ENCODE results near the gene USP20. TPM values are rescaled to one million over a fixed set of nuclear protein-coding genes. Genes with fewer than 3 reads are reported as not detected.
A peak's percentile ranks its signal among the peaks of the same experiment; 100 is the strongest.

Gene USP20
- total RNA-seq, 2 experiments from 2014 or later = 80.4 to 80.9 TPM

DNA sequence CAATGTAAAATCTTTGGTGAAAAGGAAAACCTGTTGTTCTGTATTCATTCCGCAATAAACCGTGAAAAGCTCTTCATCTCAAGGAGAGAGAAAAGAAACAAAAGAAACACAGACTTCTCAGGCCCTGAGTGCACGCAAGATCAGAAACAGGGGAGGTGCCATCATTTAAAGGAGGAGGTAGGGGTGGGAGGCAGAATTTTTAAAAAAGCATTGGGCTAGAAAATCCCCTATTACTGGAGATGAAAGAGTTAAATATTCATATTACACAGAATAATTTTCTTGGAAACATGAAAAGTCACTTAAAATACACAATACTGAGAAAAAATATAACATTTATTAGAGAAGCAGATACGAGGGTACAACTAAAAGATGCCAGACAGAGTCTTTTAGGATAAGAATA lies 56.3 kb downstream of the USP20 start:
- ChIA-PET POLR2A (interaction anchor here (0.6 to 13.2 kb wide), 13 partner anchors 13 to 1731 kb away, joined by 3 to 206 read pairs (median 7); partner anchors contain the start of genes C9orf78, FNBP1, GPR107 and USP20), CTCF (interaction anchor here (1.5 kb wide), 1 partner anchor 42 kb away, joined by 3 read pairs; no protein-coding TSS in a partner anchor)
- peaks cover 77% of the 10 kb centered on the region for H3K36me3 Mint-ChIP-seq (ENCODE audit: low read depth)
- peaks cover 98% of the 10 kb centered on the region for H3K4me1 ChIP-seq (ENCODE audit: insufficient read depth, low read length)
- H3K4me3 Mint-ChIP-seq = peak overlapping the region; percentile 85
- TF ChIP-seq, protein P1, sequence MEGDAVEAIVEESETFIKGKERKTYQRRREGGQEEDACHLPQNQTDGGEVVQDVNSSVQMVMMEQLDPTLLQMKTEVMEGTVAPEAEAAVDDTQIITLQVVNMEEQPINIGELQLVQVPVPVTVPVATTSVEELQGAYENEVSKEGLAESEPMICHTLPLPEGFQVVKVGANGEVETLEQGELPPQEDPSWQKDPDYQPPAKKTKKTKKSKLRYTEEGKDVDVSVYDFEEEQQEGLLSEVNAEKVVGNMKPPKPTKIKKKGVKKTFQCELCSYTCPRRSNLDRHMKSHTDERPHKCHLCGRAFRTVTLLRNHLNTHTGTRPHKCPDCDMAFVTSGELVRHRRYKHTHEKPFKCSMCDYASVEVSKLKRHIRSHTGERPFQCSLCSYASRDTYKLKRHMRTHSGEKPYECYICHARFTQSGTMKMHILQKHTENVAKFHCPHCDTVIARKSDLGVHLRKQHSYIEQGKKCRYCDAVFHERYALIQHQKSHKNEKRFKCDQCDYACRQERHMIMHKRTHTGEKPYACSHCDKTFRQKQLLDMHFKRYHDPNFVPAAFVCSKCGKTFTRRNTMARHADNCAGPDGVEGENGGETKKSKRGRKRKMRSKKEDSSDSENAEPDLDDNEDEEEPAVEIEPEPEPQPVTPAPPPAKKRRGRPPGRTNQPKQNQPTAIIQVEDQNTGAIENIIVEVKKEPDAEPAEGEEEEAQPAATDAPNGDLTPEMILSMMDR (IDR thresholded peaks at IDR 0.05) = no peak
- peak overlapping the region; percentile 99 for H3K27ac Mint-ChIP-seq
- no peaks in the 10 kb centered on the region for H3K27me3 ChIP-seq (ENCODE audit: control insufficient read depth in 1 of 2, insufficient read depth in 2 of 2, low read length in 2 of 2)
- peak overlapping the region; percentile 46 to 99 for H3K27ac ChIP-seq (ENCODE audit: low read depth in 1 of 2, low read length in 2 of 2)
- H3K36me3 ChIP-seq (ENCODE audit: insufficient read depth, low read length) = peaks cover 25% of the 10 kb centered on the region
- no peaks in the 10 kb centered on the region for H3K9me3 Mint-ChIP-seq
- H3K27me3 Mint-ChIP-seq = no peaks in the 10 kb centered on the region
- no peak for ATAC-seq (ENCODE audit: poor library complexity)
- H3K4me1 Mint-ChIP-seq (ENCODE audit: low read depth) = peaks cover 93% of the 10 kb centered on the region
- peak overlapping the region; percentile 50 for H3K4me3 ChIP-seq (ENCODE audit: low read length)
- intact Hi-C loops (cut with DNase I, micrococcal nuclease) = loop anchor here in 1 of 2 experiments (5.0 kb wide), 1 partner anchor 801 kb away; the partner anchor contains the start of gene EXOSC2
- H3K9me3 ChIP-seq (ENCODE audit: control insufficient read depth in 1 of 2, insufficient read depth in 1 of 2, low read length in 2 of 2) = no peaks in the 10 kb centered on the region
- DNase-seq = peak in 3 of 14 experiments; percentile 34 to 66 (median 63)

DNA sequence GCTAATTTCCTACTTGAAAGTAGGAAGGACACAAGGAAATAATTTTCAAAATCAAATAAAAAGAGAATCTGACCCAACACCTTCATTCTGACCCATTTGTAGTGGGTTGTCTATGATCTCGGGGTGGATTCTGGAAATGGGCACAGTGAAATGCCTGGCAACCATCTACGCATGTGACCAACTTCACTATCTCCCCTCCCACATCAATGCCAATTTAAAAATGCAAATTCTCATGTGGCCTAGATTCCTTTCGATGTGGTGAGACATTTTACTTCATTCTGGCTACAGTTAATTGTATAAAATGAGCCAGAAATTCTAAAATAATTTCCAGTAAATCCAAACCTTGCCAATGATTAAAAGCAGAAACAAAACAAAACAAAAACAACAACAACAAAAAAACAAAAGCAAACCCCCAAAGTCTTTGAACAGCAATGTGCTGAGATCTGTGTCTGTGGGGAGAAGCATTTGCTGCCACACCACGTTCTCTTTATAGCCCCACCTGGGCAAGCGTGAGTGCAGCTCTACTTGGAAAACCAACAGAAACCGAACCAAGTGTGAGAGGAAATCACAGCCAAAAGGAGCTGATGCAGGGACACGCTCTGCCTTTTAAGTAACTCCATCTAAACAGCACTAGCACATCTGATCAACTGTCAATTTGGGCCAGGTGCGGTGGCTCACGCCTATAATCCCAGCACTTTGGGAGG lies 59.0 kb downstream of the USP20 start:
- Mint-ChIP-seq H3K36me3 (ENCODE audit: low read depth) (peaks cover 80% of the 10 kb centered on the region), H3K4me1 (ENCODE audit: low read depth) (peaks cover 90% of the 10 kb centered on the region), H3K4me3 (peak overlapping the region; percentile 72), H3K27ac (peak overlapping the region; percentile 99), H3K27me3 (no peaks in the 10 kb centered on the region), H3K9me3 (no peaks in the 10 kb centered on the region)
- TF ChIP-seq, protein P1 (IDR thresholded peaks at IDR 0.05) = no peak
- ATAC-seq (ENCODE audit: poor library complexity) = peak; percentile 33
- H3K4me3 ChIP-seq (ENCODE audit: low read length) = no peak overlapping the region
- H3K9me3 ChIP-seq (ENCODE audit: control insufficient read depth in 1 of 2, insufficient read depth in 1 of 2, low read length in 2 of 2) = no peaks in the 10 kb centered on the region
- ChIA-PET POLR2A (interaction anchor here (0.6 to 13.2 kb wide), 15 partner anchors 9 to 175 kb away, joined by 3 to 206 read pairs (median 4); partner anchors contain the start of genes C9orf78, FNBP1, TOR1A and USP20), CTCF (interaction anchor here (0.7 to 1.4 kb wide), 4 partner anchors 7 to 49 kb away, joined by 3 to 9 read pairs (median 4); no protein-coding TSS in a partner anchor)
- peak in 5 of 14 experiments; percentile 36 to 85 (median 70) for DNase-seq
- intact Hi-C loops (cut with DNase I, micrococcal nuclease) = loop anchor here (2.0 to 5.0 kb wide), 4 partner anchors 59 to 798 kb away; partner anchors contain the start of genes C9orf78 (in 1 of the 2), EXOSC2 (in 1 of the 2) and USP20 (in 1 of the 2)
- H3K27me3 ChIP-seq (ENCODE audit: control insufficient read depth in 1 of 2, insufficient read depth in 2 of 2, low read length in 2 of 2) = no peaks in the 10 kb centered on the region
- H3K4me1 ChIP-seq (ENCODE audit: insufficient read depth, low read length) = peaks cover 85% of the 10 kb centered on the region
- H3K36me3 ChIP-seq (ENCODE audit: insufficient read depth, low read length) = peaks cover 47% of the 10 kb centered on the region
- peak overlapping the region; percentile 69 to 75 for H3K27ac ChIP-seq (ENCODE audit: low read depth in 1 of 2, low read length in 2 of 2)

DNA sequence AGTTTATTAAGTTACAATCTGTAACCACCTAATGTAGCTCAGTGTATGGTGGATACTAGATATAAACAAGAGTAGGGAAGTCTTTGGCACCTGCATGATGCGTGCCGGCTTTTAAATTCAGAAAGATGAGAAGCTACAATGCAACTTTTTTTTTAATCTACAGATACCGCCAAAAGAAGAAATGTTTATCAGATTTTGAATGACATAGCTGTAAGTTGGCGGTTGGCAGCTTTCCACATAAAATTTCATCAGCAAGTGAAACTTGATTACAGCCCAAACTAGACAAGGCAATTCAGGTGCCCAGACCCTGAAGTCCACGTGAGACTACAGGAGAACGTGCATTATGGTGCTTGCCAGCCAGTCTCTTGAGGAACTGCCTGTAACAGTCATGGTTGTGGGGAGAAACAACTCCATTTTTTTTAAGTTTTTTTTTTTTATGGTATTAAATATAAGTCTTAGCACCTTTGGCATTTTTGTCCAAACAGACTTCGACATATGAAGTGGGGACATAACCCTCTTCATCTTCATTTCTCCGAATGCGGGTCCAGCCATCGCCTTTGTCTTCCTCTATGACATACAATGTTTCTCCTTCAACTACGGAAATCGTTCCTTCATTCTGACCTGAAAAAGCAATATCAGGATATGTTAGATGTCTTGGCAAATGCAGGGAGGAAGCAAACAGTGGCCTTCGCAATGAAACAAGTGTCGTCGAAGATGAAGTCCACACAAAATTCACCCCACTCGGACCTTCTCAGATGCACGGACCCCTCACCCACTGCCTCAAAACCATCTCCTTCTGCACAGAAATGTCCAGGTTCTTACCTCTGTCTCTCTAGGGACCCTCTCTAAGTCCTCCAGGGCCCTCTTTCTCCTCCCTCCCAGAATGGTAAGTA lies 60.4 kb downstream of the USP20 start:
- Mint-ChIP-seq H3K27me3 (no peaks in the 10 kb centered on the region), H3K4me3 (peak overlapping the region; percentile 52), H3K36me3 (ENCODE audit: low read depth) (peaks cover 86% of the 10 kb centered on the region), H3K9me3 (no peaks in the 10 kb centered on the region), H3K27ac (peak overlapping the region; percentile 99), H3K4me1 (ENCODE audit: low read depth) (peaks cover 77% of the 10 kb centered on the region)
- intact Hi-C loops (cut with DNase I, micrococcal nuclease) = loop anchor here (1.0 to 5.0 kb wide), 5 partner anchors 8 to 143 kb away; partner anchors contain the start of genes C9orf78 (in 1 of the 2) and USP20 (in 1 of the 2)
- H3K27me3 ChIP-seq (ENCODE audit: control insufficient read depth in 1 of 2, insufficient read depth in 2 of 2, low read length in 2 of 2) = no peaks in the 10 kb centered on the region
- DNase-seq (peak in 11 of 14 experiments; percentile 22 to 88 (median 56)), ATAC-seq (ENCODE audit: poor library complexity) (peak; percentile 62)
- peak overlapping the region; percentile 66 to 75 for H3K27ac ChIP-seq (ENCODE audit: low read depth in 1 of 2, low read length in 2 of 2)
- H3K4me1 ChIP-seq (ENCODE audit: insufficient read depth, low read length) = peaks cover 79% of the 10 kb centered on the region
- no peaks in the 10 kb centered on the region for H3K9me3 ChIP-seq (ENCODE audit: control insufficient read depth in 1 of 2, insufficient read depth in 1 of 2, low read length in 2 of 2)
- no peak overlapping the region for H3K4me3 ChIP-seq (ENCODE audit: low read length)
- peaks cover 56% of the 10 kb centered on the region for H3K36me3 ChIP-seq (ENCODE audit: insufficient read depth, low read length)
- ChIA-PET CTCF (interaction anchor here (0.6 to 1.4 kb wide), 5 partner anchors 9 to 100 kb away, joined by 3 to 9 read pairs (median 3); no protein-coding TSS in a partner anchor), POLR2A (interaction anchor here (0.6 to 13.2 kb wide), 15 partner anchors 8 to 146 kb away, joined by 3 to 206 read pairs (median 4); partner anchors contain the start of genes C9orf78, FNBP1, TOR1A and USP20)
- TF ChIP-seq, protein P1 (IDR thresholded peaks at IDR 0.05) = no peak
